NB4 (cell line): Measurements from ENCODE around the gene SGMS1.
A peak's percentile ranks its signal among the peaks of the same experiment; 100 is the strongest.
"Not testable (repeated sequence)": the region's sequence is repeated elsewhere in the genome, so short reads cannot be mapped to it uniquely, and the experiment has no call there.

Source experiments
- DNase-seq: peaks from one replicate; pipeline ENCODE4 v3.0.0; 2010; ENCODE audit warnings: low read depth
- H3K4me3 ChIP-seq: one replicate; pipeline ENCODE4 v1.5.1; 2011; ENCODE audit warnings: mild to moderate bottlenecking, low read depth, low read length, moderate library complexity
- MYC ChIP-seq: IDR thresholded peaks from 2 replicates; pipeline ENCODE4 v1.6.1; 2011; ENCODE audit warnings: low read depth, low read length
- POLR2A ChIP-seq: IDR thresholded peaks from 2 replicates; pipeline ENCODE4 v1.6.1; 2011; ENCODE audit warnings: mild to moderate bottlenecking; ENCODE audit not compliant: insufficient read length; ENCODE audit errors: extremely low read depth
- TF ChIP-seq, protein P1 (sequence below): IDR thresholded peaks from one replicate; pipeline ENCODE4 v1.5.1; 2012; ENCODE audit warnings: low read depth, low read length
- TF ChIP-seq, protein P2 (sequence below): IDR thresholded peaks from 2 replicates; pipeline ENCODE4 v1.6.1; 2011; ENCODE audit warnings: low read depth, low read length

Gene SGMS1

DNA sequence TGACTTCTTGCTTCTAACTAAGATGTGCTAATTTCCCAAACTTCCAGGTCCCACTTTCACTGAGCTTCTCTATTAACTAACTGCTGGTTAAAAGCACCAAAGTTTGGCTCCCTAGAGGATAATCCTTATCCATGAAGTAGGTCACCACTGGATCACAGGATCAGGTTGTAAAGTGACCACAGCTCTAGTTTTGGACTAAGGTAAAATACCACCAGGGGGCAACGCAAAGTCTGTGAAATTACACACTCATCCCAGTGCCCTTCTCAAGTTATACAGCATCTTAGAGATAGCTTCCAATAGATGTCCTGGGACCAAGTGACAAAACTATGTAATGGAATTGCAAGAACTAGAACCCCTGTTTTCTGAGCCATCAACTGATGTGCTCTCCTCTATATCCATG is 256.0 kb downstream of the SGMS1 start:
- TF ChIP-seq, protein P1, sequence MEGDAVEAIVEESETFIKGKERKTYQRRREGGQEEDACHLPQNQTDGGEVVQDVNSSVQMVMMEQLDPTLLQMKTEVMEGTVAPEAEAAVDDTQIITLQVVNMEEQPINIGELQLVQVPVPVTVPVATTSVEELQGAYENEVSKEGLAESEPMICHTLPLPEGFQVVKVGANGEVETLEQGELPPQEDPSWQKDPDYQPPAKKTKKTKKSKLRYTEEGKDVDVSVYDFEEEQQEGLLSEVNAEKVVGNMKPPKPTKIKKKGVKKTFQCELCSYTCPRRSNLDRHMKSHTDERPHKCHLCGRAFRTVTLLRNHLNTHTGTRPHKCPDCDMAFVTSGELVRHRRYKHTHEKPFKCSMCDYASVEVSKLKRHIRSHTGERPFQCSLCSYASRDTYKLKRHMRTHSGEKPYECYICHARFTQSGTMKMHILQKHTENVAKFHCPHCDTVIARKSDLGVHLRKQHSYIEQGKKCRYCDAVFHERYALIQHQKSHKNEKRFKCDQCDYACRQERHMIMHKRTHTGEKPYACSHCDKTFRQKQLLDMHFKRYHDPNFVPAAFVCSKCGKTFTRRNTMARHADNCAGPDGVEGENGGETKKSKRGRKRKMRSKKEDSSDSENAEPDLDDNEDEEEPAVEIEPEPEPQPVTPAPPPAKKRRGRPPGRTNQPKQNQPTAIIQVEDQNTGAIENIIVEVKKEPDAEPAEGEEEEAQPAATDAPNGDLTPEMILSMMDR, result peak; percentile 65
- TF ChIP-seq, protein P2, sequence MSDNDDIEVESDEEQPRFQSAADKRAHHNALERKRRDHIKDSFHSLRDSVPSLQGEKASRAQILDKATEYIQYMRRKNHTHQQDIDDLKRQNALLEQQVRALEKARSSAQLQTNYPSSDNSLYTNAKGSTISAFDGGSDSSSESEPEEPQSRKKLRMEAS, result no peak
- peak; percentile 62 for DNase-seq
- no peak overlapping the region for H3K4me3 ChIP-seq

DNA sequence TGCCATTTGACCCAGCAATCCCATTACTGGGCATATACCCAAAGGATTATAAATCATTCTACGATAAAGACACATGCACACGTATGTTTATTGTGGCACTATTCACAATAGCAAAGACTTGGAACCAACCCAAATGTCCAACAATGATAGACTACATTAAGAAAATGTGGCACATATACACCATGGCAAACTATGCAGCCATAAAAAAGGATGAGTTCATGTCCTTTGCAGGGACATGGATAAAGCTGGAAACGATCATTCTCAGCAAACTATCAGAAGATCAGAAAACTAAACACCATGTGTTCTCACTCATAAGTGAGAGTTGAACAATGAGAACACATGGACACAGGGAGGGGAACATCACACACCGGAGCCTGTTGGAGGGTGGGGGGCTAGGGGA is 257.3 kb downstream of the SGMS1 start:
- DNase-seq, H3K4me3 ChIP-seq: not testable (repeated sequence)

DNA sequence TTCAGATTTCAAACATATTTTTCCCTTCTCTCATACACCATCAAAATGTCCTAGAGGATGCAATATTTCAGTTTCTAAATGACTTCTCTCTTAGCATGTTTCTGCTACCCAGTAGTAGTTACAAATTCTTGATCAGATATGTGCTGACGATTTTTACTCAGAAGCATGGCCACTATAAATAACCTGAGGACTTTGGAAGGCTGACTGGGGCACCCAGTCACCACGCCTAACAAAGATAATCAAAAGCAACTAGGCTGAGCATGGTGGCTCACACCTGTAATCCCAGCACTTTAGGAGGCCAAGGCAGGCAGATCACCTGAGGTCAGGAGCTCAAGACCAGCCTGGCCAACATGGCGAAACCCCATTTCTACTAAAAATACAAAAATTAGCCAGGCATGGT is 259.0 kb downstream of the SGMS1 start:
- not testable (repeated sequence) for H3K4me3 ChIP-seq, DNase-seq

DNA sequence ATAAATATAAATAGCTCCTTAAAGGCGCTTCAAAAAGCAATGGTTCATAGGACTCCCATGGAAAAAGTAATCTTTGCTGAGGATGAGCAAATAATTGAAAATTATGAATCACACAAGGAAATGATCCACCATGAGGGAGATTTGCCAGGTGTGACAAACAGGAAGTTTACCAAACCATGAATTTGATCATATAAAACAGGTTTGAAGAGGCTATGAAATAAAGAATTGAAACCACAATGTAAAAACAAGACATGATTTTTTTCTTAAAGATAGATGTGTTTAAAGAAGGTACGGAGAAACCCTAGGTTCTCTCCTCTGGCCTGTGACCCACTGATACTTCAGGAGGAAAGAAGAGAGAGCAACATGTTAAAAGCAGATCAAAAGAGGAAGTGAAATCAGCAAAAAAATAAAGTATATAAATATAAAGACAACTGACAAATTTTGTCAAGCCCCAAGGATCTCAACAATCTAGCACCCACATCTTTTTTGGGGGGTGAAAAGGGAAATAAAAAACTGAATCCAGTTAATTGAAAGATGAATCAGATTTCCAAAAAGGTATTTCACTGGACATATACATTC is 261.1 kb downstream of the SGMS1 start:
- H3K4me3 ChIP-seq, result no peak overlapping the region
- DNase-seq, result peak; percentile 23
- TF ChIP-seq MYC (no peak), POLR2A (no peak)
- TF ChIP-seq, protein P1, result no peak
- TF ChIP-seq, protein P2, result no peak

DNA sequence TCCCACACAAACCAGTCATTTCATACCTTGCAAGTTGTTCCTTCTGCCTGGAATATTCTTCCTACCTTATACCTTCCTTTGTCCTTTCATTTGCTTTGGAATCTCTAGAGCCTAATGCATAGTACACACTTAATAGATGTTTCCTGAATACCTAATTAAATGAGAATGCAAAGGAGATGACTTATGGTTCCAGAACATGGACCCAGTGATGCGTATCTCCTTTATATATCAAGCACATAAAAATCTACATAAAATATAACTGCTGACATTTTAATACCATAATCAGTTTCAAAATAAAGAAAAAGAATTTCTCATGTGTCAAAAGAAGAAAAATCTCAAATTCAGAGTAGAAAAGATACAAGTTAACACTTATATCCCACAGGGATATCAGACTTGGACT is 261.8 kb downstream of the SGMS1 start:
- TF ChIP-seq POLR2A, result no peak
- TF ChIP-seq, protein P1, result no peak
- TF ChIP-seq, protein P2, result no peak
- no peak for TF ChIP-seq MYC
- H3K4me3 ChIP-seq, result no peak overlapping the region
- no peak for DNase-seq

DNA sequence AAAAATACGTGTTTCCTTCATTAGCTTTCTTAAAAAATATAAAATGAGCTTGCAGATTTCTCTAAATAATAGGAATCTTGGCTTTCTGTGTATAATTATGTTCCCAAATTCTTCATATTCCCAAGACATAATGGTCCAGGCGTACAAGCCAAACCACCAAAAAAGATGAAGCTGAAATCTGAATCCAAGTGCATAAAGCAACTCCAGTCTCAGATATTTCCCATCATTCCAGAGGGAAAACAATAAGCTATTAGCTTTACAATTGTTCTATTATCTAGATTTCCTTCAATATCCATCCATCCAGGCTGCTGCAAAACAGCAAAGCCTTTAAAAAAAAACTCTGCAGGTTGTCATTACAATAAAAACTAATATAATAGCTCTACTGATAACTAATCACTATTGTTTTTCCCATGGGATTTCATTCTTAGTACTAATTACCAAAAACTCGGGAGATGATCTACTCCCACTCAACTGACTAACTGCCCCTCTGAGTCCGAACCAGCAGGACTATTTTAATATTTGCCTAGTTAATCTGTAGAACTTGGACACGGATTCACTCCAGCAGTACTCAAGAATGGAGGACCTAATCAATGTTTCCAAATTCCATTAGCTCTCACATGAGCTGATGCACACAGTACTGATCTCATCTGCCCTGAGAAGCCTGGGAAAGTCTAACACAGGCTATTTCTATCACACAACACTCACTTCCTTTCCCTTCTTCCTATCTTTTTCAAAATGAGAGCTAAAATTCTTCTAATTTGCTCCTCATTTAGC is 263.5 kb downstream of the SGMS1 start:
- no peak overlapping the region for H3K4me3 ChIP-seq
- no peak for DNase-seq
- TF ChIP-seq, protein P1, result no peak
- TF ChIP-seq MYC (no peak), POLR2A (no peak)
- TF ChIP-seq, protein P2, result no peak
